GDM1 (cell line): ENCODE data around the gene TMEM114.

ENCODE experiments used
- DNase-seq: peaks from one replicate; lab custom pipeline; 2025; lab: John Stamatoyannopoulos, UW

The TMEM114 gene

GRCh38 chr16:8589900-8590688 is at the start of gene TMEM114:
Gene TMEM114, minus strand, starts transcription at chr16:8590511. Its CDS starts 673 bp downstream, at chr16:8589838.
- DNase-seq = no peak

- DNase-seq = no peak
These were observed 49.4 kb upstream of the TMEM114 start for GRCh38 chr16:8639694-8640093.

GRCh38 chr16:8634991-8635736 is 44.9 kb upstream of the TMEM114 start:
- no peak for DNase-seq

GRCh38 chr16:8632675-8633182 is 42.4 kb upstream of the TMEM114 start:
- DNase-seq = peak; percentile 78

GRCh38 chr16:8631818-8632465 is 41.6 kb upstream of the TMEM114 start:
- DNase-seq = no peak

GRCh38 chr16:8631373-8631772 is 41.1 kb upstream of the TMEM114 start:
- no peak for DNase-seq

GRCh38 chr16:8630255-8630953 is 40.1 kb upstream of the TMEM114 start:
- DNase-seq = no peak

- DNase-seq = no peak
These were observed 38.8 kb upstream of the TMEM114 start for GRCh38 chr16:8628981-8629725.

GRCh38 chr16:8627456-8627855 is 37.1 kb upstream of the TMEM114 start:
- no peak for DNase-seq

- no peak for DNase-seq
These were observed 36.6 kb upstream of the TMEM114 start for GRCh38 chr16:8626946-8627345.

GRCh38 chr16:8625491-8626087 is 35.3 kb upstream of the TMEM114 start:
- DNase-seq = no peak

GRCh38 chr16:8623634-8624033 is 33.3 kb upstream of the TMEM114 start:
- no peak for DNase-seq

- no peak for DNase-seq
These were observed 32.0 kb upstream of the TMEM114 start for GRCh38 chr16:8622315-8622656.

GRCh38 chr16:8621572-8622314 is 31.4 kb upstream of the TMEM114 start, which contains the start of gene METTL22:
Gene METTL22, plus strand, starts transcription at chr16:8621698. Its CDS starts 3,968 bp downstream, at chr16:8625666.
- DNase-seq = peak; percentile 85

GRCh38 chr16:8621222-8621571 is 30.9 kb upstream of the TMEM114 start:
- no peak for DNase-seq

- DNase-seq = no peak
These were observed 30.2 kb upstream of the TMEM114 start for GRCh38 chr16:8620535-8620934.

GRCh38 chr16:8619671-8620370 is 29.5 kb upstream of the TMEM114 start:
- DNase-seq = no peak

- no peak for DNase-seq
These were observed 24.2 kb upstream of the TMEM114 start for GRCh38 chr16:8614435-8615029.
